Measurements from ENCODE around the gene DOP1A. TPM values are rescaled to one million over a fixed set of nuclear protein-coding genes. Genes with fewer than 3 reads are reported as not detected.

Gene DOP1A
- total and polyA plus RNA-seq, 2 of the 13 experiments (the other 11 are each of a cell fraction or from before 2014, with no cell fraction given), result 5.2 to 16.7 TPM

- TF ChIP-seq SP4 (CRISPR knock-in tag; IDR thresholded peaks at IDR 0.05) (peak; percentile 64; the same call in 1 of the 2 replicates), MLX (CRISPR knock-in tag; IDR thresholded peaks at IDR 0.05) (no peak), RXRA (CRISPR knock-in tag; IDR thresholded peaks at IDR 0.05) (peak; percentile 65), CHD2 (IDR thresholded peaks at IDR 0.05; ENCODE audit: low read depth, low read length) (no peak), JARID2 (CRISPR knock-in tag; IDR thresholded peaks at IDR 0.05; ENCODE audit: insufficient replicate concordance) (peak; percentile 18), THYN1 (CRISPR knock-in tag; IDR thresholded peaks at IDR 0.05; ENCODE audit: borderline replicate concordance, low read depth) (no peak), CERS6 (CRISPR knock-in tag; IDR thresholded peaks at IDR 0.05) (no peak), GABPB1 (CRISPR knock-in tag; IDR thresholded peaks at IDR 0.05) (peak; percentile 87), TRAFD1 (CRISPR knock-in tag; IDR thresholded peaks at IDR 0.05; ENCODE audit: borderline replicate concordance) (no peak), ZNF780A (CRISPR knock-in tag; IDR thresholded peaks at IDR 0.05) (no peak), NFATC3 (CRISPR knock-in tag; IDR thresholded peaks at IDR 0.05) (no peak), ZFP90 (CRISPR knock-in tag; IDR thresholded peaks at IDR 0.05; ENCODE audit: borderline replicate concordance) (peak; percentile 88; the same call in 1 of the 2 replicates), ZNF574 (CRISPR knock-in tag; IDR thresholded peaks at IDR 0.05) (peak; percentile 95), HMGXB3 (CRISPR knock-in tag; IDR thresholded peaks at IDR 0.05; ENCODE audit: borderline replicate concordance) (no peak; the same call in 1 of the 2 replicates)
Observed at GRCh38 chr6:83067448-83068439, at the start of gene DOP1A (continued).
